Activated CD4-positive, alpha-beta T cell treated with anti-CD3 and anti-CD28 coated beads, Interleukin-2, Interleukin-4, amounts not matched to agents 100 ng/mL and 50 ng/mL, durations not matched to agents 16 hours and 8 hours (primary cell): Measurements from ENCODE around the gene CYP11A1.
"Not testable (repeated sequence)": the region's sequence is repeated elsewhere in the genome, so short reads cannot be mapped to it uniquely, and the experiment has no call there.

Experiments
- DNase-seq: peaks from one replicate; pipeline ENCODE4 v3.0.0-alpha.2; 2020; ENCODE audit warnings: low spot score

The CYP11A1 gene

DNA sequence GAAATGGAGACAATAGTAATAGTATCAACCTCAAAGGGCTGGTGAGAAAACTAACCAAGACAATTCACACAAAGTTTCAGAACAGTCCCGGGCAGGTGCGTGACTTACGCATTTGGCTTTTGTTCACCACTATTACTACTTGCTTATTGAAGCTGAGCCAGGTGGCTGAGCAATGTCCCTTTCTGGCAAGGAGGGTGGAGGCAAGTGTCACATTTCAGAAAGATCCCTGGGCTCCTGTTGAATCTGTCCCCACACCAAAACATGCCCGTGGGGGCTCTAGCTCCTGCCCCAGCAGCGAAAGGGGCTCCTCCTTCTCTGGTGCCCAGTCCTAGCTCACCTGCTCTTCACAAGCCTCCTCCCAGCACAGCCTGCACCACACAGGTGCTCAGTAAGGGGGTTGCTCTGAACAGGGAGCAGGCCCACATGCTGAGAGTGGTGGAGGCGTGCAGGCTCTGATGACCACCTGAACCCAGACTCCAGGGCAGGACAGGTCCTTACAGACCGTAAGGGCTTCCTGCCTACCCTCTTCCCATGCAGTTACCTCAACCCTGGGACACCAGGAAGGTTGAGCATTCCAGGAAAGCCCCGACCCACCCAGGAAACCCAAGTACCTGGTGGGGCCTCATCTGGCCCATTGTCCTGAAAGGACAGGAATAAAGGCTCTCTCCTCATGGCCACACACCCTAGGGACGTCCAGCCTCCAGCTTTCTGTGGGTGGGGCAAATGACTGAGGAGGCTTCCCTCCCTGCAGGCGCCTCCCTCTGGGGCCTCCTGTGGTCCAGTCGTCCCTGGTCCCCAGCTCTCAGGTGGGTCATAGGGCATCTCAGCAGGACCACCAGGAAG is 33.7 kb upstream of the CYP11A1 start:
- DNase-seq: peak; percentile 45

DNA sequence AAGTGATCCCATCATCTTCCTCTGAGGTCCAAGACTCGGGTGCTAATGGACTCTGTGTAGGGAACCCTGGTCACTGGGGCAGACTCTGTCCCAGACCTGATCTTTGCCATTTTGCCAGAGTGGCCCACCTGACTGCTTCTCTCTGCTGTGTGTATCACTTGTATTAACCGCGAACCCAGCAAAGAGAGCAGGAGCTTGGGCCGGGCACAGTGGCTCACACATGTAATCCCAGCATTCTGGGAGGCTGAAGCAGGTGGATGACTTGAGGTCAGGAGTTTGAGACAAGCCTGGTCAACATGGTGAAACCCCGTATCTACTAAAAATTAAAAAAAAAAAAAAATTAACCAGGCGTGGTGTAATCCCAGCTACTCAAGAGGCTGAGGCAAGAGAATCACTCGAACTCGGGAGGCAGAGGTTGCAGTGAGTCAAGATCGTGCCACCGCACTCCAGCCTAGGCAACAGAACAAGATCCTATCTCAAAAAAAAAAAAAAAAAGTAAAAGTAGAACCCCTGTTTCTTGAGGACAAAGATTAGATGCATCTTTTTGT is 32.9 kb upstream of the CYP11A1 start:
- peak; percentile 55 for DNase-seq

DNA sequence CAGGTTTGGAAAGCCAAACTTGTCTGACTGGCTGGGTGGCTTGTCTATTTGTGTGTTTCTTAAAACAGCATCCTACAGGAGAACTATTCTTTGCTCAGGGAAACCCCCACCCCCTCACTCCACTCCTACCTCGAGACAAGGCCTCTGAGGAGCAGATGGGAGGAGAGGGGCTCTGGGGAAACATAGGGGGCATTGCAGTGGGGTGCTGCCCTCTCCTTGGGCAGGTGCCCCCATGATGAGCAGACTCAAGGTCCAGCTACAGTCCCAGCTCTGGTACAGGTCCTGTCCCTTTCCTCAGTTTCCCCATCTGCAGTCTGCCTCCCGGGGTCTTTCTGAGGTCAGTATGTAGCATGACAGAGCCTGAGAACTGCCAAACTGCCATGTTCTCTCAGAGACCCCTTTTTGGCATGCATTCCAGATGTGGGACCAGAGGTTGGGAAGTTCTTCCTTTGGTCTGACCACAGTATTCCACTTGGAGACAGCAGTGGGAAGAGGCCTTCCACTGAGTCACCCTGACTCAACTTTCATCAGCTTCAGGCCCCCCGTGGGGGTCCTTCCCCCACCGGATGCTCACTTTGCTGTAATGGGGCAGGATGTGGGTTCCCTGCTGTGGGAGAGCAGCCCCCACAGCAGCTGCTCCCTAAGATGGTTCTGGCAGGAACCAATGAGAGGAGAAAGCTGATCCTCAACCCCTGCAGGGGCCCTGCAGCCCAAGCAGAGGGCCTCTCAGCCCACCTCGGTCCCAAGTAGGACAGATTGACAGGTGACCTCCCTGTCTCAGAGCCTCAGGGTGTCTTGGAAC is 32.3 kb upstream of the CYP11A1 start:
- DNase-seq: peak; percentile 58

DNA sequence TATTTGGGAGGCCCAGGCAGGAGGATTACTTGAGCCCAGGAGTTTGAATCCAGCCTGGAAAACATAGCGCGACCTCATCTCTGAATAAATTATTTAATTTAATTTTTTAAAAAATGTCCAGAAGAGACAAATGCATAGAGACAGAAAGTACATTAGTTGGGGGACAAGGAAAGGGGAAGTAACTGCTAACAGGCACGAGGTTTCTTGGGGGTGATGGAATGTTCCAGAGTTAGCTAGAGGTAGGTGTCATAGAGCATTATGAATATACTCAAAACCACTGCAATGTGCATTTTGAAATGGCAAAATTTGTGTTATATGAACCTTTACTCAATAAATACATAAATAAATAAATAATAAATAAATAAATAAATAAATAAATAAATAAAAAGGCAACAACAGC is 31.7 kb upstream of the CYP11A1 start:
- DNase-seq: no peak

DNA sequence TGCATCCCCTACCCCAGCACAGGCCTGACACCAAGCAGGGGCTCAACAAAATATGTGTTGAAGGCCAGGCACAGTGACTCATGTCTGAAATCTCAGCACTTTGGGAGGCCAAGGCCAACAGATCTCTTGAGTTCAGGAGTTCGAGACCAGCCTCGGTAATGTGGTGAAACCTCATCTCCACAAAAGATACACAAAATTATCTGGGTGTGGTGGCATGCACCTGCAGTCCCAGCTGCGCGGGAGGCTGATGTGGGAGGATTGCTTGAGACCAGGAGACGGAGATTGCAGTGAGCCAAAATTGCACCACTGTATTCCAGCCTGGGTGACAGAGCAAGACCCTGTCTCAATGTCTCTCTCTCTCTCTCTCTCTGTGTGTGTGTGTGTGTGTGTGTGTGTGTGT is 30.7 kb upstream of the CYP11A1 start:
- no peak for DNase-seq

DNA sequence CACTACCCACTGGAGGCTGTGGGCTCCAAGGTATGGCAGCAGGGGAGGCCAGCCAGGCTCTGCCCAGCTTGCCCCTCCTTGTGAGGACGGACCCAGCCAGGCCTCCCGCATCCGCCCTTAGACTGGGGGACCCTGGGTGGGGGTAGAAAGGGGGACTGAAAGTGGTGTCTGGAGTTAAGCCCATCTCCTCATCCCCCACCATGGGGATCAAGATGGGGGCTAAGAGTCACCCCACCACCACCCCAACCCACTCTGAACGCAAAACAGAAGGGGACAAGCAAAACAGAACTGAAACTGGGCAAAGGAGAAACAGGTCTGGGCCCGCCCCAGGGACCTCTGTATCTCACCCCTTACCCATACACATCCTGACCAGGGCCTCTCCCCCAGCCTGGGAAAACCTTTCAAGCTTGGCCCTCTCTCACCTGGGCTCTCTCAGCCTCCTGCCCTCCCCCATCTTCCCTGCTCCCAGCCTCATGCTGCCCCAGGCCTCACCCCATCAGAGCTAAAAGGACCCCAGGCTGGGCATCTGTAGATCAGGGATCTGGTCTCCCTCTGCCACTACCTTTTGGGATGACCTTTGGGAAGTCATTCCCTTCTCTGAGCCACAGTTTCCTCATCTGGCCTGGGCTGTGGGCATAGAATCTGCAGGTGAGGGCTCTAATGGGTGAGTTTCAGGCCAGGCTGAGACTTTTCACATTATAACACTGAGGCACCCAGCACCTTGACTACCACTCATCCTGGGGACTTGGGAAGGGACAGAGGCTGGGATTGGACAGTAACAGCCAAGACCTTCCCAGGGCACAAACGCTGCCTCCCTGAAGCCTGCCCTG is 30.0 kb upstream of the CYP11A1 start:
- DNase-seq: no peak

DNA sequence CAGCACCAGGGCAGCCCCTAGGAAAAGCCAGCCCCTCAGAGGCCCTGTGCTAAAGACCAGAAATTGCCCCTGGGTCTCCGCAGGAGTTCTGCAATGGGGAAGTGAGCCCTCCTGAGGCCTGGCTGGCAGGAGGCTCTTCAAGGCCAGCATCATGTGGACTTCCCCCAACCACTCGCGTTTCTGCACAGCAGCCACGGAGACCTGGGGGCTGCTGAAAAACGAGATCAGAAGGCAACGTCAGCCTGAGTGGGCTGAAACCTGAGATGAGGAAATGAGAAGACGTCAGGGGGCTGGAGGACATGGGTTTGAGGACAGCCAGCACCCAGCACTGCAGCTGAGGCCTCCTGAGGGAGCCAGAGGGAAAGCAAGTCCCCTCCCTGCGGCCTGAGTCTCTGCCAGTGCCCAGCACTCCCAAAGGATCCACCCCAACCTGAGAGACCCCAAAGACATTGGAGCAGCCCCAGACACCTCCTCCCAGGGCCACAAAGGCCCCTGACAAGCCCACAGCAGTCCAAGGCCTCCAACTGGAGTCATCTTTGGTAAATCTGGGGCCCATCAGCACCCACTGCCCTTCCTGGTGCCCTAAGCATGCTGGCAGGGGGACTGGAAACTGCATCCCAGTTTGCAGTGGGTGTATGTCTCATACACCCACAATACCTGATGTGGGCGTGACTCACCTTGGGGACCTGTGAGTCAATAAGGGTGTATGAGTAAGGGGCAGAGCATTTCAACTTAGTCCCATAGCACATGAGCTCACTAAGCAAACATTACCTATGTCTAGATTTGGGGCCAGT is 29.2 kb upstream of the CYP11A1 start:
- peak; percentile 32 for DNase-seq

DNA sequence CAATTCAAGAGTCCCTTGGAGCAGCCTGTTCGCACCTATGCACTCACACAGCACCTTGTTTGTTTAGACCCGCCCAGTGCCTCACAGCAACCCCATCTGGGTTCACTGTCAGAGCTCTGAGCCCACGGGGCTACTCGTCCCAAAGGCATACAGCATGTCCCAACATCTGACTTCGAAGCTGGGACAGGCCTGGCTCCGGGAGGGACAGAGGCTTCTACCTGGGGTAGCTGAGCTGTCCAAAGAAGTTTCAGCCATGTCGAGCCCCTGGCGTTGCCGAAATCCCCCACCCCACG is 28.6 kb upstream of the CYP11A1 start:
- DNase-seq: no peak

DNA sequence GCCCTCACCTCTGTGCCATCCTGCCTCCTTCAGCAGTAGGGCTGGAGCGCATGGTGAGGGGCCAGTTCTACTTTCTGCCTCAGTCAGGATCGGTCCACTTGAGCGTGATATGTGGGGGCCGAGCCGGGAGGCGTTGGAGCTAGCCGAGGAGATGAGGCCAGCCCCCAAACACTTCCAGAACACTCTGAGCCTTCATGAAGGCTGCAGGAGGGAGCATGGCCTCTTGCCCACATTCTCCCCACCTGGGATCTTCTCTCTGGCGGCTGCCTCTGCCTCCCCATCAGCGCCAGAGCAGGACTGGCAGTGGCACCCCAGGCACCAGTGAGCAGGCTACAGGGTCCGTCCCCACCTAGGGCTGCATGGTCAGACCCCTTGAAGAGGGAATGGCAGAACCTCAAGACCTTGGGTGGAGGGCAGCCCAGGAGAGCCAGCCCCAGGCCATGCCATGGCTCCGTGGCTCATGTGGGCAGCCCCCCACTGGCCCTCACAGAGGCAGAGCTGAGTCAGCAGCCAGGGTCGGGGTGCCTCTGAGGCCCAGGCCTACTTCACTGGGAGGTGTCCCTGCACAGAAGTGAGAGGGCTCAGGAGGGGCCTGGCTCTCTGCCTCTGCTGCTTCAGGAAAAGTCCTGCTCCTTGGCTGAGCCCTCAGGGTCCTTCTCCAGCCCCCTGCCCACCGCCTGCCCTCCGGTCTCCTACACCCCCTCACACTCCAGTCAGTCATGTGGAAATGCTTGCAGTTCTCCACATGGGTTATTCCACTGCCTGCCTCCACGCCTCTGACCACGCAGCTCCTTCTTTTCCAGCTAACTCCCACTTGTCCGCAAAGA is 28.1 kb upstream of the CYP11A1 start:
- DNase-seq: no peak

DNA sequence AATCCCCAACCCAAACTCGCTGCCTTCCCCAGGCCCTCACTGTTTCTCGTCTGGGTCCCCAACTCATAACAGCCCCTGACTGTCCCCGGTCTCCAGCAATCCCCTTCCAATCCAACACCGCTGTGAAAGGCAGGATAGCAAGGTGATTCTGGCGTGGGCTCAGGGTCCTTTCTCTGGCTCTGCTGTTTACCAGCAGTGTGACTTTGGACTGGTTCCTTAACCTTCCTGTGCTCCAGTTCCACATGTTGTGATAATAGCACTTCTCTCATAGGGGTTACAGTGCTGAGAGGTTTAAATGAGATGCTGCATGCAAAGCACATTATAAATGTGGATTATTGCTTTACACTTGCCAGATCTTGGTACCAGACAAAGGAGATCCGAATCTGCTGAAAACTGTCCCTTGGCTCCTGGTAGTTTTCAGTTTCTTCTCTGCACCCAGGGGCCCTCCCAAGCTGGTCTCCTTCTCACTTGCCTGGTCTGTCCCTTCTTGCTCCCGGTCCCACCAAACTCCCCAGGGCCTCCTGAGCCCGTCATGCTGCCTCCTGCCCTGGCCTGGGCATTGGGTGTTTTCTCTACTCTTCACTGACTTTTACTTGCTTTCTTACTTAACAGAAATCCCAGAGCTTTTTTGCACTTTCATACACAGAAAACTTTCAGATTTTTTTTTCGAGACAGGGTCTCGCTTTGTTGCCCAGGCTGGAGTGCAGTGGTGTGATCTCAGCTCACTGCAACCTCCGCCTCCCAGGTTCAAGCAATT is 26.8 kb upstream of the CYP11A1 start:
- no peak for DNase-seq

DNA sequence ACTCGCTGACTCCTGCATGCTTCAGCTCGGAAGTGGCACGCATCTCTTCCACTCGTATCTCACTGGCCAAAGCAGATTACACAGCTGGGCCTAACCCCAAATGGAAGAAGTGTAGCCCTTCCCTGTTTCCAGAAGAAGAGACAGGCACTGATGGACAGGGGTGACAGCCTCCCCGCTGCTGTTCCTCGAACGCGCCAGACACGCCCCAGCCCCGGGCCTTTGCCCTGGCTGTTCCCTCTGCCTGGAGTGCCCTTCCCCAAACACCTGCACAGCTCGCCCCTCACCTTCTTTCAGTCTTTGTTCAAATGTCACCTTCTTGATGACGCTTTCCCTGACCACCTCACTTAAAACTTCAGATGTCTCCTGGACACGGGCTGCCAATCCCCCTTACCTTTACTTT is 26.0 kb upstream of the CYP11A1 start:
- DNase-seq: no peak

DNA sequence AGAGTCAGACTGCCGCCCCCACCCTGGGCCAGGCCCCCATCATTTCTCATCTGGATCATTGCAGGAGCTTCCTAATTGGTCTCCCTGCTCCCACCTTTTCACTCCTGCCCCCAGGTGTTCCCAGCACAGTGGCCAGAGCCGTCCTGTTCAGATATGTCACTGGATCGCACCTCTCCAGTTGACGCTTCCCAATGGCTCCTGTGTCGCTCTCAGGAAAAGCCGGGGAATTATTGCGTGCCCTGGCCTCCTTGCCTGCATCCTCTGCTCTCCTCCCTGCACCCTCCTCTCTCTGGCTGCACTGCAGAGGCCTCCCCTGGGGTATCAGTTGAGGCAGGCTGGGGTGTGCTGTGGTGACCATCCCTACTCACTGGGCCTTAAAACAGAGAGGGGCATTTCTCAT is 25.5 kb upstream of the CYP11A1 start:
- DNase-seq: no peak

DNA sequence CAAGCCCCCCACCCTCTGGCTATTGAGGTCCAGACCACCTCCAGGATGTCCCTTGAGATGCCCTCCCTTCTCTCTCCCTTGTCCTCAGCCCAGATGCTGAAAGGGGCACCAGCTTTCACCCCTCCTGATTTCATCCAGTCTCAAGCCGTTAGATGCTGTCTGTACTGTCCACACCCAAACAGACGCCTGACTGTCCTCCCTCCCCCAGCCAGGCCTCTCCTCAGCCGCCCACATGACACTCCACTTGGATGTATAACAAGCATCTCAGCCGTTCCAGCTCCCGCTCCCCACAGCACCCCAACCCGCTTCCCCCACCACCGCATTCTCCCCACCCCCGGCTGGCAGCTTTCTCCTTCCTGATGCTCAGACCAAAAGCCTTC is 25.0 kb upstream of the CYP11A1 start:
- DNase-seq: no peak

DNA sequence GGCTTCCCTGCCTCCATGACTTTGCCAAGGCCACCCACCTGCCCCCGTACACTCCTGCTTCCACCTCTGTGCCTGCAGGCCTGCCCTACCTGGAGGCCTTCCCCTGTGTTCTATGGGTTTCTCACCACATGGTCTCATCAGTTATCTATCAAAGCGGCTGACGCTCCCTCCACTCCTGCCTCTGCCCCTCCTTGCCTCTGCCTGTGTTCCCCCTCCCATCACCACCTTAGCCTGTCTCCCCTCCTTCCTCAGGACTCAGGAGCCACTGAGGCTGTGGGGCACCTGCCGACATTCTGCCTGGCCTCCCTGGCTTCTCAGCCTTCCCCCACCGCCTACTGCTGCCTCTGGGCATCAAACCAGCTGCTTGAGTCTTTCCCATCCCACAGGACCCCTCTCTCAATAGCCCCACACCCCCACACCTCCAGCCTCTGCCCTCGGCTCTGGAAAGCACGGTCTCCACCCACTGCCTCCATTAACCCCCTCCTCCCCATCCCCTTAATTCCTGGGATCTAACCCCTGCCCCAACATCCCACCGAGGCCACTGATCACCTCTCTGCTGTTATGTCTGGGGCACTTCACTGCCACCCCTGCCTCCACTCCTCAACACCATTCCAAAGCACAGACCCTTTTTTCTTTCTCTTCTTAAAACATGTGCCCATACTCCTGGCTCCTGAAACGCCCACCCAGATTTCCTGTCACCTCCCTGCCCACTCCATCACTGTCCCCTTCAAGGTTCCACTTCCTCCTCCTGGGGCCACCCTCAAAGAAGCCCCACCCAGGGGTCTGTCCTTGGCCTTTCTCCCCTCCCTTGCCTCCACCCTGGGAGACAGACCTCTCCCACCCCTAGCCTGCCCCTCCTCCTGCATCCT is 24.4 kb upstream of the CYP11A1 start:
- no peak for DNase-seq

DNA sequence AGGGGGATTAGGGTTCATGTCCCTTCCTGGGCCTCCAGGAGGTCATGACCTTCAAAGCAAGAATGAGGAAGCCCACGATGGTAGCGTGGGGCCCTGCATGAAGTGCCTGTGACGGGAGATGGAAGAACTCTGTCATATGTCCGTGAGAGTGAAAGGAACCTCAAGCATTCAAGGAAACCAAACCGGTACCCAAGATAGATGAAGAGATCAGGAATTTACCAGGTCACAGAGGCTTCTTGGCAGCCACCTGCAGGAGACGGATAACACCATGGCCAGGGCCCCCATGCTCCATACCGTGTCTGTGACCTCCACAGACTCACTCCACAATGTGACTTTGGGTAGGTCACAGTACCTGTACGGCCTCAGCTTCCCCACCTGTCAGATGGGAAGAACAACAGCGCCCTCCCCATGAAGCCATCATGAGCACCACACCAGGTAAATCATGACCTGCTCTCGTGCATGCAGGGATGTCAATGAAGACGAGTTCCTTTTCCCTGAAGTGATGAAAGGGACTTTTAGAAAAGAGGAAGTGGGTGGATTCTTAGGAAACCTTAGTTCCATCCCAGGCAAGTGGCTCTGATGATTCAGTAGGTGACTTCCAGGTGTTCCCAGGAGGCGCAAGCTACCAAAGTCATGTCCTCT is 23.3 kb upstream of the CYP11A1 start:
- DNase-seq: no peak

DNA sequence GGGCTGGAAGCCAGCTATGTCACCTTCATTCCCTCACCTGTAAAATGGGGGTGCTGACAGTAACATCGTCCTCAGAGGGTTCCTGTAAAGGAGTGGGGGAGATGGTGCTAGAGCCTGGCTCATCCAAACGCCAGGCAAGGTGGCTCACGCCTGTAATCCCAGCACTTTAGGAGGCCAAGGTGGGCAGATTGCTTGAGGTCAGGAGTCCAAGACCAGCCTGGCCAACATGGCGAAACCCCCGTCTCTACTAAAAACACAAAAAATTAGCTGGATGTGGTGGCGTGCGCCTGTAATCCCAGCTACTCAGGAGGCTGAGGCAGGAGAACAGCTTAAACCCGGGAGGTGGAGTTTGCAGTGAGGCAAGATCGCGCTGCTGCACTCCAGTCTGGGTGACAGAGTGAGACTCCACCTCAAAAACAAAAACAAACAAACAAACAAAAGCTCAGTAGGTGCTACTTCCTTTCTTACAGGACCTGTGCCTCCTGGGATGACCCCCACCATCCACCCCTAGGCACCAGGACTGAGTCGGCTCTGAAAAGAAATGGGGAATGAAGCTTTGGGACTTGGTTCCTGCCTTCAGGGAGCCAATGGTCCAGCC is 22.7 kb upstream of the CYP11A1 start:
- DNase-seq: not testable (repeated sequence)

DNA sequence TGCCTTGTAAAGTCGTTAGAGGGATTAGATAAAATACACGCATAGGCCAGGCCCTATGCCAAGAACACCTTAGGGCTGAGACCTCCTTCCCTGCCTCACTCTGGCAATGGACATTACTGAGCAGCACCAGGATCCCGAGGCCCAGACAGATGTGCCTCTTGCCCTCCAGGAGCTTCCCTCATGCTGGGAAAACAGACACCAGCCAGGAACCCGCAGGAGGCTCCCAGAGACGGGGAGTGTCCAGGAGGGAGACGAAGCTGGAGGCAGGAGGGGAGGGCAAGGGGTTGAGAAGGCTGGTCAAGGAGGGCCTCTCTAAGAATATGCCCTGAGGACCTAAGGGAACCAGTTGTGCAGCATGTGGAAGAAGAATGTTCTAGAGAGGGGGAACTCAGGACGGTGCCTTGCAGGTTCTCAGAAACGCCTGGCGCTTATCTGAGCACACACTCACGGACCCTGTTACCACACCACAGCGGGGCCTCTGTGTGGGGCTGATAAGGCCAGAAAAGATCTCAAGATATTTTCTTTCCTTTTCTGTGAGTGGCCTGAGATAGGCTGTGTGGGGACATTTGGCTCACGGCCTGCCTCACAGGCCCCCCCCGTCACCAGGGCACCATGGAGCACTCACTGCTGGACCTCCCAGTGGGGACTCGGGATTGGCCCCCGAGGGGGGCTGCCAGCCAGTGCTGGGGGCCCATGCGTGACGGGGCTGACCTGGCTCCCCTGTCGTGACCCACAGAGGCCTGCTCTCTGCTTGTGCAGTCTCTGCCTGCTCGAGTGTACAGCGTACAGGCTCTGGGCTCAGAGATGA is 22.0 kb upstream of the CYP11A1 start:
- no peak for DNase-seq
